ENCODE measurements around the gene NCOA5.

Gene NCOA5

GRCh38 chr20:46062621-46063020 is 27.1 kb downstream of the NCOA5 start:
- no peak for DNase-seq (ENCODE audit: low read depth in 2 of 2)

- DNase-seq (ENCODE audit: low read depth in 2 of 2), result no peak
Observed at GRCh38 chr20:46062151-46062550, 27.6 kb downstream of the NCOA5 start.

- DNase-seq (ENCODE audit: low read depth in 2 of 2), result no peak
Observed at GRCh38 chr20:46060975-46061374, 28.8 kb downstream of the NCOA5 start.

- no peak for DNase-seq (ENCODE audit: low read depth in 2 of 2)
Observed at GRCh38 chr20:46060301-46060881, 29.4 kb downstream of the NCOA5 start.

- DNase-seq (ENCODE audit: low read depth in 2 of 2), result no peak
Observed at GRCh38 chr20:46058599-46059281, 31.0 kb downstream of the NCOA5 start.

GRCh38 chr20:46057856-46058598 is 31.7 kb downstream of the NCOA5 start:
- DNase-seq (ENCODE audit: low read depth in 2 of 2), result no peak

GRCh38 chr20:46056970-46057855 is 32.5 kb downstream of the NCOA5 start:
- DNase-seq (ENCODE audit: low read depth in 2 of 2), result no peak

GRCh38 chr20:46056027-46056833 is 33.5 kb downstream of the NCOA5 start:
- no peak for DNase-seq (ENCODE audit: low read depth in 2 of 2)

GRCh38 chr20:46055269-46055668 is 34.5 kb downstream of the NCOA5 start:
- no peak for DNase-seq (ENCODE audit: low read depth in 2 of 2)

- DNase-seq (ENCODE audit: low read depth in 2 of 2), result no peak
Observed at GRCh38 chr20:46054606-46055005, 35.2 kb downstream of the NCOA5 start.

- DNase-seq (ENCODE audit: low read depth in 2 of 2), result no peak
Observed at GRCh38 chr20:46053416-46053815, 36.3 kb downstream of the NCOA5 start.

- no peak for DNase-seq (ENCODE audit: low read depth in 2 of 2)
Observed at GRCh38 chr20:46051556-46052308, 38.0 kb downstream of the NCOA5 start.

GRCh38 chr20:46050885-46051284 is 38.9 kb downstream of the NCOA5 start:
- DNase-seq (ENCODE audit: low read depth in 2 of 2), result no peak

GRCh38 chr20:46050444-46050843 is 39.3 kb downstream of the NCOA5 start:
- no peak for DNase-seq (ENCODE audit: low read depth in 2 of 2)

- no peak for DNase-seq (ENCODE audit: low read depth in 2 of 2)
Observed at GRCh38 chr20:46049815-46050214, 39.9 kb downstream of the NCOA5 start.

GRCh38 chr20:46049190-46049589 is 40.6 kb downstream of the NCOA5 start:
- DNase-seq (ENCODE audit: low read depth in 2 of 2), result no peak

- no peak for DNase-seq (ENCODE audit: low read depth in 2 of 2)
Observed at GRCh38 chr20:46047821-46048220, 41.9 kb downstream of the NCOA5 start.

GRCh38 chr20:46046588-46047310 is 43.0 kb downstream of the NCOA5 start:
- no peak for DNase-seq (ENCODE audit: low read depth in 2 of 2)

- DNase-seq (ENCODE audit: low read depth in 2 of 2), result no peak
Observed at GRCh38 chr20:46044896-46045295, 44.9 kb downstream of the NCOA5 start.

GRCh38 chr20:46043556-46043955 is 46.2 kb downstream of the NCOA5 start:
- no peak for DNase-seq (ENCODE audit: low read depth in 2 of 2)

Data from stimulated activated CD4-positive, alpha-beta T cell treated with anti-CD3 and anti-CD28 coated beads, Interleukin-4, amount 100 ng/mL, for 48 hours (primary cell).